Keratinocyte (primary cell): ENCODE measurements around the gene ZFYVE26. TPM values are rescaled to one million over a fixed set of nuclear protein-coding genes. Genes with fewer than 3 reads are reported as not detected.

Experiments used
- DNase-seq: peaks from one replicate; pipeline ENCODE4 v3.0.0-alpha.2; 2011; ENCODE audit warnings: low read depth, missing footprints, low spot score
- FAIRE-seq: peaks from 2 replicates; lab custom pipeline; 2011; peaks lifted over from hg19 to GRCh38; lab: Jason Lieb, UNC
- H2AFZ ChIP-seq: 2 replicates; pipeline ENCODE4 v1.6.0; 2012; ENCODE audit warnings: low read length, control low read depth, inconsistent platforms; ENCODE audit not compliant: control insufficient read depth
- H3K27ac ChIP-seq: 2 replicates; pipeline ENCODE4 v1.5.1; 2011; ENCODE audit warnings: low read length; ENCODE audit not compliant: control insufficient read depth, insufficient read depth
- H3K27me3 ChIP-seq: 3 replicates; pipeline ENCODE4 v1.6.0; 2011; ENCODE audit warnings: low read length; ENCODE audit not compliant: control insufficient read depth, insufficient read depth; ENCODE audit errors: extremely low read depth
- H3K36me3 ChIP-seq, 2 experiments: 2 replicates in 1 of 2; 3 replicates in 1 of 2; pipeline ENCODE4 v1.5.1; 2011; ENCODE audit warnings: low read length in 2 of 2, mild to moderate bottlenecking in 1 of 2; ENCODE audit not compliant: control insufficient read depth in 2 of 2, insufficient read depth in 2 of 2; ENCODE audit errors: extremely low read depth in 1 of 2
- H3K4me1 ChIP-seq: 3 replicates; pipeline ENCODE4 v1.5.1; 2011; ENCODE audit warnings: low read length; ENCODE audit not compliant: control insufficient read depth, insufficient read depth; ENCODE audit errors: extremely low read depth
- H3K4me2 ChIP-seq: 3 replicates; pipeline ENCODE4 v1.6.0; 2011; ENCODE audit warnings: low read depth, low read length; ENCODE audit not compliant: control insufficient read depth, insufficient read depth; ENCODE audit errors: extremely low read depth
- H3K4me3 ChIP-seq, 3 experiments: fragments of 200-600 bp in 1 of 3; sonication (generic) in 1 of 3; 2 replicates in 2 of 3; 3 replicates in 1 of 3; pipeline ENCODE4 v1.5.1; 2011 to 2016; ENCODE audit warnings: low read length in 3 of 3, mild to moderate bottlenecking in 3 of 3, control low read depth in 2 of 3, inconsistent platforms in 1 of 3, low read depth in 1 of 3, mixed read lengths in 1 of 3, mixed run types in 1 of 3, moderate library complexity in 1 of 3; ENCODE audit not compliant: control insufficient read depth in 2 of 3, insufficient read depth in 2 of 3; ENCODE audit errors: extremely low read depth in 1 of 3
- H3K79me2 ChIP-seq: 2 replicates; pipeline ENCODE4 v1.6.0; 2012; ENCODE audit warnings: low read length; ENCODE audit not compliant: control insufficient read depth, insufficient read depth
- H3K9ac ChIP-seq: 3 replicates; pipeline ENCODE4 v1.6.0; 2011; ENCODE audit warnings: low read length; ENCODE audit not compliant: control insufficient read depth, insufficient read depth; ENCODE audit errors: extremely low read depth
- H3K9me1 ChIP-seq: 3 replicates; pipeline ENCODE4 v1.6.0; 2011; ENCODE audit warnings: low read length; ENCODE audit not compliant: control insufficient read depth, insufficient read depth; ENCODE audit errors: extremely low read depth
- H3K9me3 ChIP-seq: 2 replicates; pipeline ENCODE4 v1.5.1; 2012; ENCODE audit warnings: low read depth, low read length; ENCODE audit not compliant: control insufficient read depth
- H4K20me1 ChIP-seq: 3 replicates; pipeline ENCODE4 v1.6.0; 2011; ENCODE audit warnings: low read length; ENCODE audit not compliant: control insufficient read depth, insufficient read depth; ENCODE audit errors: extremely low read depth
- EZH2 ChIP-seq: IDR thresholded peaks from one replicate; pipeline ENCODE4 v1.6.1; 2012; ENCODE audit warnings: inconsistent platforms, mild to moderate bottlenecking, low read length, moderate library complexity
- dilution Hi-C: fragments of 300-500 bp; cut with MboI; formaldehyde crosslinking; loops from one replicate; pipeline ENCODE4 v1.7.0; 2020; ENCODE audit warnings: low sequenced_read_pairs; ENCODE audit not compliant: extremely low pct_ligation_motif_present
- polyA plus RNA-seq, 5 experiments: library from polyadenylated mRNA; depleted of rRNA in 3 of 5; stranded (reverse) in 3 of 5; stranded (forward) in 1 of 5; unstranded in 1 of 5; fragments of >200 nt; gene quantifications; 1 replicate in 1 of 5; 2 replicates in 3 of 5; 3 replicates in 1 of 5; pipeline versions ENCODE4 v1.2.1 to v1.2.3, GENCODE V29; 2011 to 2012; ENCODE audit warnings: missing spikeins in 2 of 5, low read depth in 1 of 5, low replicate concordance in 1 of 5
- TF ChIP-seq, protein P1 (sequence below), 3 experiments: IDR thresholded peaks in 1 of 3; conservative IDR thresholded peaks in 1 of 3; optimal IDR thresholded peaks in 1 of 3; 2 replicates in 2 of 3; 3 replicates in 1 of 3; pipeline versions ENCODE3 to v1.5.1; 2011; ENCODE audit warnings: low read length in 3 of 3, mild to moderate bottlenecking in 3 of 3, moderate library complexity in 2 of 3, control low read depth in 1 of 3, inconsistent platforms in 1 of 3; ENCODE audit not compliant: insufficient read depth in 2 of 3; ENCODE audit errors: extremely low read depth in 1 of 3

ZFYVE26 gene
- polyA plus RNA-seq, 1 donor (not counting 4 experiments of a cell fraction or from before 2014, with no cell fraction given) = 9.8 TPM

GRCh38 chr14:67746927-67747326 lies 69.5 kb downstream of the ZFYVE26 start:
- Histone ChIP-seq H3K9me3 (no peaks in the 10 kb centered on the region), H3K4me2 (no peak overlapping the region), H3K27me3 (no peaks in the 10 kb centered on the region), H3K9ac (no peak overlapping the region), H4K20me1 (no peaks in the 10 kb centered on the region), H3K4me3 (no peak overlapping the region), H3K4me1 (no peaks in the 10 kb centered on the region), H3K27ac (no peak overlapping the region), H3K79me2 (no peaks in the 10 kb centered on the region), H3K36me3 (peaks cover 7 to 16% of the 10 kb centered on the region in 2 experiments), H2AFZ (no peak overlapping the region), H3K9me1 (no peaks in the 10 kb centered on the region)
- FAIRE-seq = no peak
- dilution Hi-C loops = no loop called here
- DNase-seq = no peak
- no peak for TF ChIP-seq EZH2
- TF ChIP-seq, protein P1, sequence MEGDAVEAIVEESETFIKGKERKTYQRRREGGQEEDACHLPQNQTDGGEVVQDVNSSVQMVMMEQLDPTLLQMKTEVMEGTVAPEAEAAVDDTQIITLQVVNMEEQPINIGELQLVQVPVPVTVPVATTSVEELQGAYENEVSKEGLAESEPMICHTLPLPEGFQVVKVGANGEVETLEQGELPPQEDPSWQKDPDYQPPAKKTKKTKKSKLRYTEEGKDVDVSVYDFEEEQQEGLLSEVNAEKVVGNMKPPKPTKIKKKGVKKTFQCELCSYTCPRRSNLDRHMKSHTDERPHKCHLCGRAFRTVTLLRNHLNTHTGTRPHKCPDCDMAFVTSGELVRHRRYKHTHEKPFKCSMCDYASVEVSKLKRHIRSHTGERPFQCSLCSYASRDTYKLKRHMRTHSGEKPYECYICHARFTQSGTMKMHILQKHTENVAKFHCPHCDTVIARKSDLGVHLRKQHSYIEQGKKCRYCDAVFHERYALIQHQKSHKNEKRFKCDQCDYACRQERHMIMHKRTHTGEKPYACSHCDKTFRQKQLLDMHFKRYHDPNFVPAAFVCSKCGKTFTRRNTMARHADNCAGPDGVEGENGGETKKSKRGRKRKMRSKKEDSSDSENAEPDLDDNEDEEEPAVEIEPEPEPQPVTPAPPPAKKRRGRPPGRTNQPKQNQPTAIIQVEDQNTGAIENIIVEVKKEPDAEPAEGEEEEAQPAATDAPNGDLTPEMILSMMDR (optimal IDR thresholded peaks at IDR 0.05 in 1 of 3, IDR thresholded peaks at IDR 0.05 in 1 of 3, conservative IDR thresholded peaks at IDR 0.05 in 1 of 3; ENCODE audit: extremely low read depth in 1 of 3, insufficient read depth in 2 of 3, low read length in 3 of 3) = no peak

GRCh38 chr14:67744046-67744445 lies 72.3 kb downstream of the ZFYVE26 start:
- H3K79me2 ChIP-seq = no peaks in the 10 kb centered on the region
- no peaks in the 10 kb centered on the region for H3K9me3 ChIP-seq
- H3K9me1 ChIP-seq = peaks cover under 1% of the 10 kb centered on the region
- dilution Hi-C loops = no loop called here
- H3K4me3 ChIP-seq = no peak overlapping the region
- no peak overlapping the region for H3K4me2 ChIP-seq
- FAIRE-seq (no peak), DNase-seq (no peak)
- peaks cover 4% of the 10 kb centered on the region for H3K4me1 ChIP-seq
- no peak overlapping the region for H3K27ac ChIP-seq
- H3K36me3 ChIP-seq = peaks cover 0 to 7% of the 10 kb centered on the region in 2 experiments
- TF ChIP-seq, protein P1 (optimal IDR thresholded peaks at IDR 0.05 in 1 of 3, IDR thresholded peaks at IDR 0.05 in 1 of 3, conservative IDR thresholded peaks at IDR 0.05 in 1 of 3; ENCODE audit: extremely low read depth in 1 of 3, insufficient read depth in 2 of 3, low read length in 3 of 3) = no peak
- no peak for TF ChIP-seq EZH2
- no peaks in the 10 kb centered on the region for H3K27me3 ChIP-seq
- H3K9ac ChIP-seq = no peak overlapping the region
- H4K20me1 ChIP-seq = no peaks in the 10 kb centered on the region
- H2AFZ ChIP-seq = no peak overlapping the region
